Neural progenitor cell (in vitro differentiated cells): ENCODE data around the gene STRN.

Experiments
- EZH2 ChIP-seq: fragments of 200-600 bp; sonication (generic); IDR thresholded peaks from 2 replicates; pipeline ENCODE4 v1.6.1; 2017; ENCODE audit warnings: antibody characterized with exemption, mild to moderate bottlenecking, moderate library complexity
- EZH2phosphoT487 ChIP-seq: fragments of 200-600 bp; sonication (generic); IDR thresholded peaks from 2 replicates; pipeline ENCODE4 v1.6.1; 2017; ENCODE audit warnings: antibody characterized with exemption
- TF ChIP-seq, protein P1 (sequence below): fragments of 200-600 bp; sonication (generic); IDR thresholded peaks from 2 replicates; pipeline ENCODE4 v1.5.1; 2017; ENCODE audit warnings: antibody characterized with exemption, mild to moderate bottlenecking

GRCh38 chr2:36881816-36882215 is 84.5 kb downstream of the STRN start:
- TF ChIP-seq, protein P1, sequence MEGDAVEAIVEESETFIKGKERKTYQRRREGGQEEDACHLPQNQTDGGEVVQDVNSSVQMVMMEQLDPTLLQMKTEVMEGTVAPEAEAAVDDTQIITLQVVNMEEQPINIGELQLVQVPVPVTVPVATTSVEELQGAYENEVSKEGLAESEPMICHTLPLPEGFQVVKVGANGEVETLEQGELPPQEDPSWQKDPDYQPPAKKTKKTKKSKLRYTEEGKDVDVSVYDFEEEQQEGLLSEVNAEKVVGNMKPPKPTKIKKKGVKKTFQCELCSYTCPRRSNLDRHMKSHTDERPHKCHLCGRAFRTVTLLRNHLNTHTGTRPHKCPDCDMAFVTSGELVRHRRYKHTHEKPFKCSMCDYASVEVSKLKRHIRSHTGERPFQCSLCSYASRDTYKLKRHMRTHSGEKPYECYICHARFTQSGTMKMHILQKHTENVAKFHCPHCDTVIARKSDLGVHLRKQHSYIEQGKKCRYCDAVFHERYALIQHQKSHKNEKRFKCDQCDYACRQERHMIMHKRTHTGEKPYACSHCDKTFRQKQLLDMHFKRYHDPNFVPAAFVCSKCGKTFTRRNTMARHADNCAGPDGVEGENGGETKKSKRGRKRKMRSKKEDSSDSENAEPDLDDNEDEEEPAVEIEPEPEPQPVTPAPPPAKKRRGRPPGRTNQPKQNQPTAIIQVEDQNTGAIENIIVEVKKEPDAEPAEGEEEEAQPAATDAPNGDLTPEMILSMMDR, result no peak
- TF ChIP-seq EZH2 (no peak), EZH2phosphoT487 (no peak)
